WTC11 (cell line): ENCODE results near the gene BCL11B. TPM values are rescaled to one million over a fixed set of nuclear protein-coding genes. Genes with fewer than 3 reads are reported as not detected.

ENCODE experiments used
- ATAC-seq: fragments of 200-7000 bp; cut with Tn5 transposase; 2 replicates; pipeline ENCODE4 v1.10.0; 2021; ENCODE audit warnings: mild to moderate bottlenecking, moderate library complexity
- CTCF ChIA-PET: fragments of 300-600 bp; sonication (Branson Sonifier 250); formaldehyde crosslinking; loops from one replicate; lab custom pipeline; 2021; ENCODE audit warnings: antibody characterized with exemption; lab: Charles Lee
- POLR2A ChIA-PET: fragments of 350-600 bp; sonication (Branson Sonifier 250); formaldehyde crosslinking; loops from one replicate; lab custom pipeline; 2021; ENCODE audit warnings: antibody characterized with exemption; lab: Charles Lee
- DNase-seq: peaks from one replicate; pipeline ENCODE4 v3.0.0; 2021; ENCODE audit warnings: low spot score
- H3K27ac Mint-ChIP-seq: 2 replicates; pipeline ENCODE4 v1.8.0; 2021; ENCODE audit warnings: mixed read lengths
- H3K27me3 Mint-ChIP-seq: 2 replicates; pipeline ENCODE4 v1.8.0; 2021; ENCODE audit warnings: low read depth, mild to moderate bottlenecking, moderate library complexity, mixed read lengths
- H3K36me3 Mint-ChIP-seq: 2 replicates; pipeline ENCODE4 v1.8.0; 2021; ENCODE audit warnings: mixed read lengths
- H3K4me1 Mint-ChIP-seq: 2 replicates; pipeline ENCODE4 v1.8.0; 2022; ENCODE audit warnings: mixed read lengths
- H3K4me3 Mint-ChIP-seq: 2 replicates; pipeline ENCODE4 v1.8.0; 2021; ENCODE audit warnings: mild to moderate bottlenecking, moderate library complexity, mixed read lengths
- H3K9me3 Mint-ChIP-seq: 2 replicates; pipeline ENCODE4 v1.8.0; 2021; ENCODE audit warnings: mixed read lengths
- ATF1 ChIP-seq: sonication (generic); formaldehyde crosslinking; IDR thresholded peaks from 2 replicates; pipeline ENCODE4 v1.8.1; 2023; ENCODE audit warnings: mild to moderate bottlenecking, moderate library complexity, missing genetic modification reagents
- CREB1 ChIP-seq: sonication (generic); formaldehyde crosslinking; IDR thresholded peaks from 2 replicates; pipeline ENCODE4 v1.8.0; 2023; ENCODE audit warnings: mild to moderate bottlenecking, missing genetic modification reagents
- FOXK1 ChIP-seq: sonication (generic); formaldehyde crosslinking; IDR thresholded peaks from 2 replicates; pipeline ENCODE4 v1.8.0; 2022; ENCODE audit warnings: mild to moderate bottlenecking, moderate library complexity, missing genetic modification reagents
- GTF2I ChIP-seq: fragments of 250-450 bp; sonication (Bioruptor Pico); conservative IDR thresholded peaks from 2 replicates; pipeline ENCODE4 v1.4.0; 2021; ENCODE audit warnings: mild to moderate bottlenecking
- IRF2 ChIP-seq: sonication (generic); formaldehyde crosslinking; IDR thresholded peaks from 2 replicates; pipeline ENCODE4 v1.8.0; 2022; ENCODE audit warnings: low read depth, missing genetic modification reagents, borderline replicate concordance
- KAT7 ChIP-seq: sonication (generic); formaldehyde crosslinking; IDR thresholded peaks from 2 replicates; pipeline ENCODE4 v1.8.1; 2023; ENCODE audit warnings: missing genetic modification reagents, mild to moderate bottlenecking, borderline replicate concordance
- MXD4 ChIP-seq: fragments of 250-450 bp; sonication (Bioruptor Pico); IDR thresholded peaks from 2 replicates; pipeline ENCODE4 v1.8.0; 2021; ENCODE audit warnings: mild to moderate bottlenecking, moderate library complexity, borderline replicate concordance
- OVOL2 ChIP-seq: fragments of 250-450 bp; sonication (Bioruptor Pico); IDR thresholded peaks from 2 replicates; pipeline ENCODE4 v1.9.0; 2021; ENCODE audit warnings: mild to moderate bottlenecking, borderline replicate concordance
- PRRX2 ChIP-seq: fragments of 250-450 bp; sonication (Bioruptor Pico); IDR thresholded peaks from 2 replicates; pipeline ENCODE4 v1.8.0; 2021; ENCODE audit warnings: mild to moderate bottlenecking
- RELA ChIP-seq: sonication (generic); formaldehyde crosslinking; IDR thresholded peaks from 2 replicates; pipeline ENCODE4 v1.8.1; 2022; ENCODE audit warnings: missing genetic modification reagents, mild to moderate bottlenecking, borderline replicate concordance
- TCF7 ChIP-seq: sonication (generic); formaldehyde crosslinking; IDR thresholded peaks from 2 replicates; pipeline ENCODE4 v1.8.0; 2022; ENCODE audit warnings: mild to moderate bottlenecking, low read depth, missing genetic modification reagents, moderate library complexity
- TEAD1 ChIP-seq: sonication (generic); formaldehyde crosslinking; IDR thresholded peaks from 2 replicates; pipeline ENCODE4 v1.8.0; 2022; ENCODE audit warnings: mild to moderate bottlenecking, missing genetic modification reagents
- ZBTB21 ChIP-seq: sonication (generic); formaldehyde crosslinking; IDR thresholded peaks from 2 replicates; pipeline ENCODE4 v1.8.1; 2023; ENCODE audit warnings: mild to moderate bottlenecking, missing genetic modification reagents, borderline replicate concordance
- ZNF232 ChIP-seq: sonication (generic); formaldehyde crosslinking; IDR thresholded peaks from 2 replicates; pipeline ENCODE4 v1.8.0; 2022; ENCODE audit warnings: mild to moderate bottlenecking, missing genetic modification reagents
- ZNF263 ChIP-seq: sonication (generic); formaldehyde crosslinking; IDR thresholded peaks from 2 replicates; pipeline ENCODE4 v1.8.1; 2022; ENCODE audit warnings: low read depth, mild to moderate bottlenecking, moderate library complexity, missing genetic modification reagents
- ZNF396 ChIP-seq: fragments of 250-450 bp; sonication (Bioruptor Pico); IDR thresholded peaks from 2 replicates; pipeline ENCODE4 v1.8.0; 2021; ENCODE audit warnings: mild to moderate bottlenecking, moderate library complexity, borderline replicate concordance
- total RNA-seq: library from RNA; stranded (reverse); gene quantifications from 3 replicates; pipeline ENCODE4 v1.2.3, GENCODE V29; 2021
- TF ChIP-seq, protein P1 (sequence below): sonication (generic); formaldehyde crosslinking; IDR thresholded peaks from 2 replicates; pipeline ENCODE4 v1.8.0; 2022; ENCODE audit warnings: mild to moderate bottlenecking, missing genetic modification reagents
- TF ChIP-seq, protein P2 (sequence below): sonication (generic); formaldehyde crosslinking; conservative IDR thresholded peaks from 2 replicates; pipeline ENCODE4 v1.8.1; 2022; ENCODE audit warnings: mild to moderate bottlenecking, missing genetic modification reagents
- TF ChIP-seq, protein P3 (sequence below): fragments of 200-600 bp; IDR thresholded peaks from 2 replicates; pipeline ENCODE4 v1.8.0; 2022; ENCODE audit warnings: antibody characterized with exemption
- TF ChIP-seq, protein P4 (sequence below): fragments of 250-450 bp; sonication (Bioruptor Pico); IDR thresholded peaks from 2 replicates; pipeline ENCODE4 v1.9.0; 2021; ENCODE audit warnings: moderate library complexity, mild to moderate bottlenecking, inconsistent platforms, borderline replicate concordance
- TF ChIP-seq, protein P5 (sequence below): fragments of 250-450 bp; sonication (Bioruptor Pico); IDR thresholded peaks from 2 replicates; pipeline ENCODE4 v2.1.2; 2022; ENCODE audit warnings: mild to moderate bottlenecking, moderate library complexity
- TF ChIP-seq, protein P6 (sequence below): sonication (generic); formaldehyde crosslinking; IDR thresholded peaks from 2 replicates; pipeline ENCODE4 v1.8.1; 2023; ENCODE audit warnings: mild to moderate bottlenecking, missing genetic modification reagents

BCL11B gene
- total RNA-seq, 1 experiment from 2014 or later, result 9.1 TPM

DNA sequence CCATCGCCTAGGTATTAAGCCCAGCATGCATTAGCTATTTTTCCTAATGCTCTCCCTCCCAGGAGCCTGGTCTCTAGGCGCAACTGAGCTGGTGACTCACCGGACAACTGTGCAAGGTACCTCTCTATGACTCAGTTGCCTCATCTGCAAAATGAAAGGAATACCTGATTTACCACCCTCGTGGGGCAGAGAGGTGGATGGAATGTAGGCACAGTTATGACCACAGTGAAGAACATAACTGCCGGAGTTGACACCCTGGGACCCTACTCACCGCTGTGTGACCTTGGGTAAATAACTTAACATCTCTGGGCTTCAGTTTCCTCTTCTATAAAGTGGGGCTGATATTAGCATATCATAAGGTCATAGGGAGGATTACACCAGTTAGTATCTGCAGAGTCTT is 22.6 kb downstream of the BCL11B start (continued):
- TF ChIP-seq PRRX2 (no peak), KAT7 (no peak), ZNF396 (CRISPR knock-in tag) (no peak)

DNA sequence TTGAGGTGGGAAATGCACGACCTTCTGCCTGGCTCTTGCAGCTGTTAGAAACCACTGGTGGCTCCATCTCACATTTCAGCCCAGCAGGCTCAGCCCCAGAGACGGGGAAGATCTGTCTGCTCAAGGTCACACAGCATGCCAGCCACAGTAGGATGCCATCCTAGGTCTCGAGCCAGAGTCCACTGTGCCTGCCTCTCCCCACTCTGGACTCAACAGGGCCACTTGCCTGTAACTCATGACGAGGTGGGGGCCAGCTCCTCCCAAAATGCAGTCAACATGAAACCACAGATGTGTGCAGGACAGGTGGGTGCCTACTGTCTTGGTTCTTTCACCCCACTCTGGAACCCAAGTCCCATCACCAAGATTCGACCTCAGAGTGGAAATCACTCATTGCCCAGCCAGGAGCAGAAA is 23.2 kb downstream of the BCL11B start:
- DNase-seq, result no peak
- ChIA-PET POLR2A (interaction anchor here (0.6 kb wide), 1 partner anchor 20 kb away, joined by 3 read pairs; no protein-coding TSS in a partner anchor), CTCF (interaction anchor here (0.8 to 1.5 kb wide), 2 partner anchors 12 to 24 kb away, joined by 3 to 4 read pairs; no protein-coding TSS in a partner anchor)
- Mint-ChIP-seq H3K4me3 (no peak overlapping the region), H3K36me3 (peaks cover 3% of the 10 kb centered on the region), H3K27ac (peak overlapping the region; percentile 85), H3K9me3 (no peaks in the 10 kb centered on the region), H3K27me3 (no peaks in the 10 kb centered on the region), H3K4me1 (peaks cover 64% of the 10 kb centered on the region)
- TF ChIP-seq KAT7, result no peak
- no peak for TF ChIP-seq ZNF232 (CRISPR knock-in tag)
- no peak for ATAC-seq

DNA sequence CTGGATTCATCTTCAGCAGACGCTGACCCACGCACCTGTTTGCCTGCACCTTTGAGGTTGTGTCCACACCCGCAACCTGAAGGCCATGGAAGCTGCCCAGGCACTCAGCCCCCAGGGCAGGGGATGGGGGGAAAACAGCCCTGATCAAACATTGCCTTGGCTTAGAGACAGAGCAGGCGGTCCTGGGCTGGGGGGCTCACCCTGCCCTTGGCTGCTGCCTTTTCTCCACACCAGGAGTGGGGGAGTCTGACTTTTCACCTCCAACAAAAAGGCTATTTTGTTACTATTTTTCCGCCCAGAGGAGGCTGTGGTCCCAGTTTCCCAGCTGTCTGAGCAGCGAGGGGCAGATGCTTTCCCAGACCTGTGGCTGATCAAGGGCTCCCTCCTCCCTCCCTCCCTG is 24.2 kb downstream of the BCL11B start:
- TF ChIP-seq KAT7 (no peak), FOXK1 (CRISPR knock-in tag) (no peak), GTF2I (CRISPR knock-in tag) (no peak), PRRX2 (no peak)
- peak overlapping the region; percentile 73 for H3K4me3 Mint-ChIP-seq
- ChIA-PET POLR2A (interaction anchor here (1.2 to 2.2 kb wide), 2 partner anchors 15 to 16 kb away, joined by 3 to 10 read pairs; no protein-coding TSS in a partner anchor), CTCF (interaction anchor here (1.5 to 1.6 kb wide), 2 partner anchors 13 to 23 kb away, joined by 4 read pairs; no protein-coding TSS in a partner anchor)
- peaks cover 3% of the 10 kb centered on the region for H3K36me3 Mint-ChIP-seq
- ATAC-seq (no peak), DNase-seq (no peak)
- H3K27me3 Mint-ChIP-seq, result no peaks in the 10 kb centered on the region
- peak overlapping the region; percentile 91 for H3K27ac Mint-ChIP-seq
- no peaks in the 10 kb centered on the region for H3K9me3 Mint-ChIP-seq
- peaks cover 66% of the 10 kb centered on the region for H3K4me1 Mint-ChIP-seq

DNA sequence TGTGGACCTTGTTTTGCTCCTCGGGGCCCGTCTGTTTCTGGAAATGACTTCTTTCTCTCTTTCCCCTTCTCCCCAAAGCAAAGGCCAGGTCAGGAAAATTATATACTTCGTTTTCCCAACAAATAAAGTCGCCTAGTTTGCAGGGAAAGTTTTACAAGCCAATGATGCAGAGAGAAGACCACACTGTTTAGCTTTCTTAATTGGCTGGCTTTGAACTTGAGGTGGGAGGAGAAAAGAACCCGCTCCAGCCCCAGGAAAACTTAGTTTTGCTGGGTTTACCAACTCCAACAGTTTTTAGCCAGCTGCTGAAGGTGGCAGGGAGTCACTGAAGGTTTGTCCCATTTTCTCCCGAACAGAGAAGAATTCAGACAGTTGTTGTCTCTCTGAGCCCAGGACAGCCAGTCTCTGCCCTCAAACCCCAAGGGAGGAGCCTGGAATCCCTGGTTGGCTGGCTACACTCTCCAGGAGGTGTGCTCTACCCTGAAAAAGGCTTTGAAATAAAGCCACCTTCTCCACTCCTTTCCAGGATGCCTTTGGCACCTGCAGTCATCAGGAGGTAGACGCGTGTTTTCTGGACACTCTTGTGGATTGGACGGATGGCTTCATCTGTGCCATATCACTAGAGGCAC is 24.8 kb downstream of the BCL11B start:
- no peak for DNase-seq
- Mint-ChIP-seq H3K27ac (peak overlapping the region; percentile 91), H3K4me3 (peak overlapping the region; percentile 73), H3K27me3 (no peaks in the 10 kb centered on the region), H3K36me3 (peaks cover 3% of the 10 kb centered on the region), H3K9me3 (no peaks in the 10 kb centered on the region), H3K4me1 (peaks cover 69% of the 10 kb centered on the region)
- ATAC-seq, result peak; percentile 4; the same call in 1 of the 2 replicates
- POLR2A ChIA-PET, result interaction anchor here (1.2 to 2.2 kb wide), 4 partner anchors 13 to 25 kb away, joined by 3 to 10 read pairs (median 9); partner anchors contain the start of gene BCL11B
- CTCF ChIA-PET, result interaction anchor here (0.5 to 1.7 kb wide), 9 partner anchors 11 to 146 kb away, joined by 3 to 9 read pairs (median 4); partner anchors contain the start of gene BCL11B
- TF ChIP-seq TCF7 (CRISPR knock-in tag) (no peak), TEAD1 (CRISPR knock-in tag) (no peak), ZNF263 (CRISPR knock-in tag) (no peak), KAT7 (no peak), MXD4 (CRISPR knock-in tag) (no peak), ATF1 (CRISPR knock-in tag) (no peak), OVOL2 (CRISPR knock-in tag) (no peak), FOXK1 (CRISPR knock-in tag) (no peak), PRRX2 (no peak), ZBTB21 (CRISPR knock-in tag) (no peak), RELA (CRISPR knock-in tag) (no peak), IRF2 (CRISPR knock-in tag) (no peak), CREB1 (CRISPR knock-in tag) (no peak)
- TF ChIP-seq, protein P1, sequence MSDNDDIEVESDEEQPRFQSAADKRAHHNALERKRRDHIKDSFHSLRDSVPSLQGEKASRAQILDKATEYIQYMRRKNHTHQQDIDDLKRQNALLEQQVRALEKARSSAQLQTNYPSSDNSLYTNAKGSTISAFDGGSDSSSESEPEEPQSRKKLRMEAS (CRISPR knock-in tag), result no peak
- TF ChIP-seq, protein P2, sequence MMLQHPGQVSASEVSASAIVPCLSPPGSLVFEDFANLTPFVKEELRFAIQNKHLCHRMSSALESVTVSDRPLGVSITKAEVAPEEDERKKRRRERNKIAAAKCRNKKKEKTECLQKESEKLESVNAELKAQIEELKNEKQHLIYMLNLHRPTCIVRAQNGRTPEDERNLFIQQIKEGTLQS (CRISPR knock-in tag), result no peak
- TF ChIP-seq, protein P3, sequence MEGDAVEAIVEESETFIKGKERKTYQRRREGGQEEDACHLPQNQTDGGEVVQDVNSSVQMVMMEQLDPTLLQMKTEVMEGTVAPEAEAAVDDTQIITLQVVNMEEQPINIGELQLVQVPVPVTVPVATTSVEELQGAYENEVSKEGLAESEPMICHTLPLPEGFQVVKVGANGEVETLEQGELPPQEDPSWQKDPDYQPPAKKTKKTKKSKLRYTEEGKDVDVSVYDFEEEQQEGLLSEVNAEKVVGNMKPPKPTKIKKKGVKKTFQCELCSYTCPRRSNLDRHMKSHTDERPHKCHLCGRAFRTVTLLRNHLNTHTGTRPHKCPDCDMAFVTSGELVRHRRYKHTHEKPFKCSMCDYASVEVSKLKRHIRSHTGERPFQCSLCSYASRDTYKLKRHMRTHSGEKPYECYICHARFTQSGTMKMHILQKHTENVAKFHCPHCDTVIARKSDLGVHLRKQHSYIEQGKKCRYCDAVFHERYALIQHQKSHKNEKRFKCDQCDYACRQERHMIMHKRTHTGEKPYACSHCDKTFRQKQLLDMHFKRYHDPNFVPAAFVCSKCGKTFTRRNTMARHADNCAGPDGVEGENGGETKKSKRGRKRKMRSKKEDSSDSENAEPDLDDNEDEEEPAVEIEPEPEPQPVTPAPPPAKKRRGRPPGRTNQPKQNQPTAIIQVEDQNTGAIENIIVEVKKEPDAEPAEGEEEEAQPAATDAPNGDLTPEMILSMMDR, result no peak
- TF ChIP-seq, protein P4, sequence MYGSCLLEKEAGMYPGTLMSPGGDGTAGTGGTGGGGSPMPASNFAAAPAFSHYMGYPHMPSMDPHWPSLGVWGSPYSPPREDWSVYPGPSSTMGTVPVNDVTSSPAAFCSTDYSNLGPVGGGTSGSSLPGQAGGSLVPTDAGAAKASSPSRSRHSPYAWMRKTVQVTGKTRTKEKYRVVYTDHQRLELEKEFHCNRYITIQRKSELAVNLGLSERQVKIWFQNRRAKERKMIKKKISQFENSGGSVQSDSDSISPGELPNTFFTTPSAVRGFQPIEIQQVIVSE, result no peak
- TF ChIP-seq, protein P5, sequence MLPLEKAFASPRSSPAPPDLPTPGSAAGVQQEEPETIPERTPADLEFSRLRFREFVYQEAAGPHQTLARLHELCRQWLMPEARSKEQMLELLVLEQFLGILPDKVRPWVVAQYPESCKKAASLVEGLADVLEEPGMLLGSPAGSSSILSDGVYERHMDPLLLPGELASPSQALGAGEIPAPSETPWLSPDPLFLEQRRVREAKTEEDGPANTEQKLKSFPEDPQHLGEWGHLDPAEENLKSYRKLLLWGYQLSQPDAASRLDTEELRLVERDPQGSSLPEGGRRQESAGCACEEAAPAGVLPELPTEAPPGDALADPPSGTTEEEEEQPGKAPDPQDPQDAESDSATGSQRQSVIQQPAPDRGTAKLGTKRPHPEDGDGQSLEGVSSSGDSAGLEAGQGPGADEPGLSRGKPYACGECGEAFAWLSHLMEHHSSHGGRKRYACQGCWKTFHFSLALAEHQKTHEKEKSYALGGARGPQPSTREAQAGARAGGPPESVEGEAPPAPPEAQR (CRISPR knock-in tag), result no peak
- TF ChIP-seq, protein P6, sequence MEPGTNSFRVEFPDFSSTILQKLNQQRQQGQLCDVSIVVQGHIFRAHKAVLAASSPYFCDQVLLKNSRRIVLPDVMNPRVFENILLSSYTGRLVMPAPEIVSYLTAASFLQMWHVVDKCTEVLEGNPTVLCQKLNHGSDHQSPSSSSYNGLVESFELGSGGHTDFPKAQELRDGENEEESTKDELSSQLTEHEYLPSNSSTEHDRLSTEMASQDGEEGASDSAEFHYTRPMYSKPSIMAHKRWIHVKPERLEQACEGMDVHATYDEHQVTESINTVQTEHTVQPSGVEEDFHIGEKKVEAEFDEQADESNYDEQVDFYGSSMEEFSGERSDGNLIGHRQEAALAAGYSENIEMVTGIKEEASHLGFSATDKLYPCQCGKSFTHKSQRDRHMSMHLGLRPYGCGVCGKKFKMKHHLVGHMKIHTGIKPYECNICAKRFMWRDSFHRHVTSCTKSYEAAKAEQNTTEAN (CRISPR knock-in tag), result no peak
